B cell (primary cell): Measurements from ENCODE around the gene TUBA8. TPM values are rescaled to one million over a fixed set of nuclear protein-coding genes. Genes with fewer than 3 reads are reported as not detected.
A peak's percentile ranks its signal among the peaks of the same experiment; 100 is the strongest.

Source experiments
- ATAC-seq: fragments of 200-7000 bp; cut with Tn5 transposase; one replicate; pipeline ENCODE4 v1.10.0; 2021; ENCODE audit warnings: low read depth, mild to moderate bottlenecking, moderate number of reproducible peaks, moderate library complexity
- CTCF ChIA-PET: fragments of 350-600 bp; sonication (Branson Sonifier 250); formaldehyde crosslinking; loops from one replicate; lab custom pipeline; 2021; ENCODE audit warnings: antibody characterized with exemption, inconsistent platforms; lab: Charles Lee
- POLR2A ChIA-PET: fragments of 350-600 bp; sonication (Branson Sonifier 250); formaldehyde crosslinking; loops from one replicate; lab custom pipeline; 2021; ENCODE audit warnings: antibody characterized with exemption; lab: Charles Lee
- DNase-seq: peaks from one replicate; pipeline ENCODE4 v3.0.0; 2013
- H2AFZ ChIP-seq: 2 replicates; pipeline ENCODE4 v1.6.1; 2012; ENCODE audit warnings: mild to moderate bottlenecking, low read depth, low read length; ENCODE audit not compliant: insufficient read depth, poor library complexity, severe bottlenecking
- H3K27ac ChIP-seq, 2 donors: 1 replicate in 1 of 2; 2 replicates in 1 of 2; pipeline ENCODE4 v1.5.1; 2012 to 2013; ENCODE audit warnings: low read length in 2 of 2, mild to moderate bottlenecking in 2 of 2, moderate library complexity in 1 of 2
- H3K27me3 ChIP-seq, 4 experiments: fragments of 200-600 bp in 1 of 4; sonication (generic) in 1 of 4; replicated peaks in 1 of 4; 1 replicate in 2 of 4; 2 replicates in 2 of 4; pipeline versions ENCODE4 v1.6.1 to v1.7.0; 2013 to 2016; ENCODE audit warnings: low read length in 3 of 4, mild to moderate bottlenecking in 2 of 4, mixed read lengths in 1 of 4, moderate library complexity in 1 of 4; ENCODE audit not compliant: insufficient read depth in 4 of 4, control insufficient read depth in 3 of 4; ENCODE audit errors: control extremely low read depth in 1 of 4
- H3K36me3 ChIP-seq, 2 experiments: replicated peaks in 1 of 2; 1 replicate in 1 of 2; 2 replicates in 1 of 2; pipeline versions ENCODE4 v1.6.1 to v1.7.1; 2013; ENCODE audit warnings: low read length in 1 of 2; ENCODE audit not compliant: insufficient read depth in 2 of 2, control insufficient read depth in 1 of 2; ENCODE audit errors: control extremely low read depth in 1 of 2, extremely low read depth in 1 of 2
- H3K4me1 ChIP-seq, 2 donors: fragments of 200-600 bp in 1 of 2; sonication (generic) in 1 of 2; 1 replicate in 1 of 2; 2 replicates in 1 of 2; pipeline versions ENCODE4 v1.5.1 to v1.6.1; 2013 to 2017; ENCODE audit warnings: low read length in 2 of 2; ENCODE audit not compliant: control insufficient read depth in 2 of 2, insufficient read depth in 2 of 2
- H3K4me2 ChIP-seq: replicated peaks from 2 replicates; pipeline ENCODE3; 2012; ENCODE audit warnings: mild to moderate bottlenecking, low read depth, low read length; ENCODE audit not compliant: poor library complexity, severe bottlenecking
- H3K4me3 ChIP-seq, 5 experiments: fragments of 200-600 bp in 1 of 5; sonication (generic) in 1 of 5; 1 replicate in 3 of 5; 2 replicates in 2 of 5; pipeline versions ENCODE4 v1.5.1 to v1.7.0; 2011 to 2016; ENCODE audit warnings: low read length in 4 of 5, mild to moderate bottlenecking in 4 of 5, low read depth in 2 of 5, control low read depth in 1 of 5, moderate library complexity in 1 of 5; ENCODE audit not compliant: insufficient read depth in 1 of 5; ENCODE audit errors: control extremely low read depth in 1 of 5, extremely low read depth in 1 of 5
- H3K79me2 ChIP-seq: fragments of 200-600 bp; sonication (generic); one replicate; pipeline ENCODE4 v1.6.0; 2016; ENCODE audit warnings: low read length; ENCODE audit not compliant: control insufficient read depth, insufficient read depth
- H3K9ac ChIP-seq: fragments of 200-600 bp; sonication (generic); 2 replicates; pipeline ENCODE4 v1.6.1; 2017; ENCODE audit warnings: mild to moderate bottlenecking, low read length, moderate library complexity
- H3K9me3 ChIP-seq, 3 donors: one replicate each; pipeline versions ENCODE4 v1.6.1 to v1.7.1; 2013; ENCODE audit warnings: low read length in 2 of 3; ENCODE audit not compliant: control insufficient read depth in 2 of 3, insufficient read depth in 1 of 3; ENCODE audit errors: control extremely low read depth in 1 of 3
- H4K20me1 ChIP-seq: 2 replicates; pipeline ENCODE4 v1.6.0; 2012; ENCODE audit warnings: mild to moderate bottlenecking, low read length; ENCODE audit not compliant: insufficient read depth, control insufficient read depth, poor library complexity, severe bottlenecking
- H3K27ac Mint-ChIP-seq: one replicate; pipeline ENCODE4 v1.8.0; 2021; ENCODE audit warnings: mixed read lengths
- H3K27me3 Mint-ChIP-seq: one replicate; pipeline ENCODE4 v1.8.0; 2021; ENCODE audit warnings: mixed read lengths
- H3K4me1 Mint-ChIP-seq: one replicate; pipeline ENCODE4 v1.8.0; 2021; ENCODE audit warnings: mixed read lengths
- H3K4me3 Mint-ChIP-seq: one replicate; pipeline ENCODE4 v1.8.0; 2021; ENCODE audit warnings: mixed read lengths
- H3K9me3 Mint-ChIP-seq: one replicate; pipeline ENCODE4 v1.8.0; 2022; ENCODE audit warnings: mixed read lengths; ENCODE audit not compliant: insufficient read depth
- CTCF ChIP-seq: fragments of 200-600 bp; IDR thresholded peaks from one replicate; pipeline ENCODE4 v1.8.0; 2022; ENCODE audit warnings: antibody characterized with exemption, mild to moderate bottlenecking
- EZH2 ChIP-seq: IDR thresholded peaks from 2 replicates; pipeline ENCODE4 v1.6.1; 2012; ENCODE audit warnings: borderline replicate concordance, low read depth, mild to moderate bottlenecking, moderate library complexity, low read length; ENCODE audit not compliant: insufficient read depth, poor library complexity, severe bottlenecking
- WGBS: methylation state at CpG from one replicate; pipeline ENCODE4 v1.1.5; 2013; ENCODE audit warnings: missing lambda C conversion rate; ENCODE audit not compliant: insufficient coverage; 5-methylcytosine and 5-hydroxymethylcytosine counted together
- intact Hi-C: fragments of 100-400 bp; cut with micrococcal nuclease; formaldehyde crosslinking; loops from one replicate; pipeline ENCODE4 v1.10.0; 2022
- polyA plus RNA-seq: library from polyadenylated mRNA; depleted of rRNA; stranded (reverse); fragments of >200 nt; gene quantifications from 2 replicates; pipeline ENCODE4 v1.2.3, GENCODE V29; 2012
- total RNA-seq, 2 donors: library from RNA; stranded (reverse); fragments of 120-200 nt in 1 of 2; gene quantifications; 1 replicate in 1 of 2; 2 replicates in 1 of 2; pipeline versions ENCODE4 v1.2.3 to v1.2.4, GENCODE V29; 2013 to 2022

The TUBA8 gene
- total and polyA plus RNA-seq, 2 donors (not counting 1 experiment from before 2014, with no cell fraction given) = 1.8 to 3.4 TPM

- H3K4me3 Mint-ChIP-seq = peak overlapping the region; percentile 79
- H3K9me3 ChIP-seq = no peaks in the 10 kb centered on the region
- H3K36me3 ChIP-seq = no peaks in the 10 kb centered on the region
- H2AFZ ChIP-seq = no peak overlapping the region
- intact Hi-C loops = no loop called here
- ChIA-PET CTCF (interaction anchor here (0.9 to 3.5 kb wide), 5 partner anchors 8 to 234 kb away, joined by 3 to 38 read pairs (median 7); partner anchors contain the start of gene PEX26), POLR2A (interaction anchor here (2.5 kb wide), 1 partner anchor 8 kb away, joined by 13 read pairs; no protein-coding TSS in a partner anchor)
- no peaks in the 10 kb centered on the region for H3K27me3 ChIP-seq
- H3K79me2 ChIP-seq = peaks cover 3% of the 10 kb centered on the region
- peaks cover 55% of the 10 kb centered on the region for H3K4me1 Mint-ChIP-seq
- peaks cover 42 to 54% of the 10 kb centered on the region in 2 donors for H3K4me1 ChIP-seq
- DNase-seq (no peak), ATAC-seq (no peak)
- H3K9me3 Mint-ChIP-seq = no peaks in the 10 kb centered on the region
- TF ChIP-seq EZH2 (no peak), CTCF (no peak)
- no peaks in the 10 kb centered on the region for H3K27me3 Mint-ChIP-seq
- peak overlapping the region; percentile 13 for H3K27ac Mint-ChIP-seq
- H3K27ac ChIP-seq = no peak overlapping the region
- WGBS = 94% methylated on average over 4 of the region's 7 CpGs
- H3K4me2 ChIP-seq = peak overlapping the region; percentile 63
- H3K9ac ChIP-seq = no peak overlapping the region
- no peak overlapping the region for H3K4me3 ChIP-seq
- no peaks in the 10 kb centered on the region for H4K20me1 ChIP-seq
Measured at GRCh38 chr22:18064636-18065035, 46.0 kb upstream of the TUBA8 start.

- no peak for TF ChIP-seq CTCF
- no peak for TF ChIP-seq EZH2
- H3K9me3 ChIP-seq = no peaks in the 10 kb centered on the region
- peak overlapping the region; percentile 79 for H3K4me3 Mint-ChIP-seq
- H3K27me3 Mint-ChIP-seq = no peaks in the 10 kb centered on the region
- no peaks in the 10 kb centered on the region for H3K9me3 Mint-ChIP-seq
- H3K27me3 ChIP-seq = no peaks in the 10 kb centered on the region
- H3K79me2 ChIP-seq = peaks cover under 1% of the 10 kb centered on the region
- H3K4me2 ChIP-seq = peak overlapping the region; percentile 63
- no peak overlapping the region for H3K4me3 ChIP-seq
- intact Hi-C loops = no loop called here
- H3K9ac ChIP-seq = no peak overlapping the region
- WGBS = 19% methylated on average over 7 of the region's 9 CpGs
- H3K27ac ChIP-seq = no peak overlapping the region
- H2AFZ ChIP-seq = no peak overlapping the region
- ATAC-seq (peak; percentile 32), DNase-seq (no peak)
- CTCF ChIA-PET = interaction anchor here (0.9 to 3.5 kb wide), 6 partner anchors 8 to 235 kb away, joined by 3 to 38 read pairs (median 5); partner anchors contain the start of gene PEX26
- no peaks in the 10 kb centered on the region for H3K36me3 ChIP-seq
- peaks cover 61% of the 10 kb centered on the region for H3K4me1 Mint-ChIP-seq
- POLR2A ChIA-PET = interaction anchor here (0.6 to 2.5 kb wide), 3 partner anchors 8 to 86 kb away, joined by 3 to 13 read pairs (median 3); no protein-coding TSS in a partner anchor
- H3K27ac Mint-ChIP-seq = peak overlapping the region; percentile 87
- H4K20me1 ChIP-seq = no peaks in the 10 kb centered on the region
- peaks cover 44 to 55% of the 10 kb centered on the region in 2 donors for H3K4me1 ChIP-seq
Measured at GRCh38 chr22:18065256-18065655, 45.4 kb upstream of the TUBA8 start.
